ENCODE measurements around the gene HS3ST5. TPM values are rescaled to one million over a fixed set of nuclear protein-coding genes. Genes with fewer than 3 reads are reported as not detected.

Gene HS3ST5
- total RNA-seq (ENCODE audit: low replicate concordance), result not detected in 2 replicates

DNA sequence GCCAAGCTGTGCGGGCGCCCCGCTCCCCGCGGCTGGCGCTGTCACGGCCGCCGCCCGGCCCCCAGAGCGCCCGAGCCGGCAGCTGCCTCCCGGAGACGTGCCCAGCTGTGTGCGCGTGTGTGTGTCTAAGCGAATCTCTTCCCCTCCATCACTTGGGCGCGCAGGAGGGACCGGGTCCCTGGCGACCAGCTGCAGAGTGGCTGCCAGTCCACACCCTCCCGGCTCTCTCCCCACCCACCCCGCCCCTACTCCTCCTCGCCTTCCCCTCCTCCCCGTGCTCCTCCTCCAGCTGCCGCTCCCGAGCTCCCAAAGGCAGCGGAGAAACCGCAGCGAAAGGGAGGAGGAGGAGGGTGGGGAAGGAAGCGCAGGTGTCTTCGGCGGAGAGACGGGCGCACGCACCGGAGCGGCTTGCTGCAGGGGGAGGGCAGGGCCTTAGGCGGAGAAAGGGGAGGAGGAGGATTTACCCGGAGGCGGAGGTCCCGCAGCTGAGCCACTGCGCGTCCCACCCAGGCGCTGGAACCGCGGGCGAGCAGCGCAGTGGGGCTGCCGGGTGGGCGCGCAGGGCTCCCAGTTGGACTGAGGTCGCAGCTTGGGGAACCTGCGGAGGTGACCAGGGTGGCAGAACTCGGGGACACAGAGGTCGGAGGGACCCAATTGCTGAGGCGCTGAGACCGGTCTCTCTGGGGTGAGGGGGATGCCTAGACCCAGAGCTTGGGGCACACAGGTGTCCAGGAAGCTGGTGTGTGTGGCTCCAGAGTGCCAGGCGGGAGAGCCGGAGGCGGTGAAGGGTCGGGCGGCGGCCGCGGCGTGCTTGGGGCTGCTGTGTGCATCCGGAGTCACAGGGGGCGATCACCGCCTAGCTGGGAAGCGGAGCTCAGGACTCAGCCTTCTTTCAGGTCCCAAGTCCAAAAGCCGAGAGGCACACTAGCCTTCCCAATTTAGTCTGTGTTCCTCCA is at the start of gene HS3ST5:
TSS of gene HS3ST5 (minus strand) at position 198 of the 956 bp plus-strand sequence. CDS start 280,178 bp downstream, outside the sequence.

Data from smooth muscle cell of the coronary artery (primary cell).